CD4-positive, alpha-beta memory T cell (primary cell): Measurements from ENCODE around the gene RRAS2. TPM values are rescaled to one million over a fixed set of nuclear protein-coding genes. Genes with fewer than 3 reads are reported as not detected.
"Not testable (repeated sequence)": the region's sequence is repeated elsewhere in the genome, so short reads cannot be mapped to it uniquely, and the experiment has no call there.

Experiments used
- CTCF ChIA-PET: fragments of 350-600 bp; sonication (Branson Sonifier 250); formaldehyde crosslinking; loops from one replicate; lab custom pipeline; 2021; ENCODE audit warnings: inconsistent platforms; ENCODE audit not compliant: partially characterized antibody; lab: Charles Lee
- POLR2A ChIA-PET: fragments of 350-600 bp; sonication (Branson Sonifier 250); formaldehyde crosslinking; loops from one replicate; lab custom pipeline; 2021; ENCODE audit not compliant: partially characterized antibody; lab: Charles Lee
- DNase-seq, 5 donors: peaks; one replicate each; pipeline versions ENCODE4 v3.0.0 to v3.0.0-alpha.2; 2020 to 2022; ENCODE audit warnings: mixed read lengths in 1 of 5
- H3K27ac ChIP-seq: one replicate; pipeline ENCODE4 v1.7.0; 2013; ENCODE audit warnings: low read depth, low read length
- H3K27me3 ChIP-seq: 2 replicates; pipeline ENCODE4 v1.7.0; 2013; ENCODE audit warnings: mild to moderate bottlenecking, low read length, moderate library complexity; ENCODE audit not compliant: insufficient read depth
- H3K36me3 ChIP-seq: 2 replicates; pipeline ENCODE4 v1.7.0; 2013; ENCODE audit warnings: mild to moderate bottlenecking, low read length, moderate library complexity; ENCODE audit not compliant: insufficient read depth
- H3K4me1 ChIP-seq: 2 replicates; pipeline ENCODE4 v1.7.0; 2013; ENCODE audit warnings: mild to moderate bottlenecking, low read length, moderate library complexity; ENCODE audit not compliant: insufficient read depth
- H3K4me3 ChIP-seq, 2 donors: one replicate each; pipeline ENCODE4 v1.7.0; 2013; ENCODE audit warnings: low read length in 2 of 2, mild to moderate bottlenecking in 1 of 2
- H3K9me3 ChIP-seq, 2 donors: one replicate each; pipeline ENCODE4 v1.7.0; 2013; ENCODE audit warnings: low read length in 2 of 2, control low read depth in 1 of 2; ENCODE audit not compliant: control insufficient read depth in 1 of 2
- H3K27ac Mint-ChIP-seq, 7 donors: one replicate each; pipeline ENCODE4 v1.8.0; 2020 to 2021; ENCODE audit warnings: mixed read lengths in 7 of 7, mild to moderate bottlenecking in 6 of 7, inconsistent platforms in 3 of 7, moderate library complexity in 3 of 7
- H3K27me3 Mint-ChIP-seq, 2 donors: one replicate each; pipeline ENCODE4 v1.8.0; 2020 to 2021; ENCODE audit warnings: mixed read lengths in 2 of 2
- H3K36me3 Mint-ChIP-seq, 2 donors: one replicate each; pipeline ENCODE4 v1.8.0; 2020 to 2021; ENCODE audit warnings: mixed read lengths in 2 of 2, inconsistent platforms in 1 of 2, mild to moderate bottlenecking in 1 of 2
- H3K4me1 Mint-ChIP-seq, 4 donors: one replicate each; pipeline ENCODE4 v1.8.0; 2020 to 2021; ENCODE audit warnings: mixed read lengths in 4 of 4, mild to moderate bottlenecking in 1 of 4
- H3K4me3 Mint-ChIP-seq, 8 donors: one replicate each; pipeline ENCODE4 v1.8.0; 2020 to 2021; ENCODE audit warnings: mixed read lengths in 8 of 8, mild to moderate bottlenecking in 7 of 8, moderate library complexity in 6 of 8, inconsistent platforms in 3 of 8
- H3K9me3 Mint-ChIP-seq, 8 donors: one replicate each; pipeline ENCODE4 v1.8.0; 2020 to 2021; ENCODE audit warnings: mixed read lengths in 8 of 8, mild to moderate bottlenecking in 5 of 8, inconsistent platforms in 3 of 8, moderate library complexity in 1 of 8
- intact Hi-C: fragments of 100-400 bp; cut with micrococcal nuclease; formaldehyde crosslinking; loops from one replicate; pipeline ENCODE4 v1.15.1; 2023
- polyA plus RNA-seq, 2 donors: library from polyadenylated mRNA; unstranded; fragments of 300-500 nt; fragmentation: Illumina TruSeq; gene quantifications; one replicate each; pipeline ENCODE4 v1.2.3, GENCODE V29; 2021
- total RNA-seq, 2 experiments: library from RNA; stranded (reverse); gene quantifications; one replicate each; pipeline ENCODE4 v1.2.3, GENCODE V29; 2021

RRAS2 gene
- total and polyA plus RNA-seq, 4 experiments from 2014 or later, result 11.4 to 12.5 (median 11.6) TPM

- no peak overlapping the region for H3K4me3 Mint-ChIP-seq
- POLR2A ChIA-PET, result interaction anchor here (1.2 kb wide), 1 partner anchor 20 kb away, joined by 3 read pairs; no protein-coding TSS in a partner anchor
These were observed 3.0 kb upstream of the RRAS2 start for GRCh38 chr11:14361951-14362350.

DNA sequence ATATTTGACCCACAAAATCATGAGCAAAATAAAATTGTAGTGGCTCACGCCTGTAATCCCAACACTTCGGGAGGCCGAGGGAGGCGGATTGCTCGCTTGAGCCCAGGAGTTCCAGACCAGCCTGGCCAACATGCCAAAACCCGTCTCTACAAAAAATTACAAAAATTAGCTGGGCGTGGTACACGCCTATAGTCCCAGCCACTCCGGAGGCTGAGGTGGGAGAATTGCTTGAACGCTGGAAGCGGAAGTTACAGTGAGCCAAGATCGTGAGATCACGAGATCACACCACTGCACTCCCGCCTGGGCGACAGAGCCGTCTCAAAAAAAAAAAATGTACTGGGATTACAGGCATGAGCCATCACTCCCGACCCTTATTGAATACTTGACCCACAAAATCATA lies 2.0 kb upstream of the RRAS2 start:
- peaks cover 20 to 25% (median 23%) of the 10 kb centered on the region in 4 donors for H3K4me1 Mint-ChIP-seq

More at GRCh38 chr11:14361951-14362350, 3.0 kb upstream of the RRAS2 start:
- CTCF ChIA-PET, result interaction anchor here (1.8 kb wide), 1 partner anchor 16 kb away, joined by 4 read pairs; no protein-coding TSS in a partner anchor
- H3K36me3 ChIP-seq, result no peaks in the 10 kb centered on the region
- no peak for DNase-seq
- H3K27me3 ChIP-seq, result no peaks in the 10 kb centered on the region
- Mint-ChIP-seq H3K27me3 (no peaks in the 10 kb centered on the region), H3K36me3 (peaks cover 0 to 5% of the 10 kb centered on the region in 2 donors), H3K9me3 (no peaks in the 10 kb centered on the region), H3K27ac (no peak overlapping the region), H3K4me1 (peaks cover 14 to 18% (median 16%) of the 10 kb centered on the region in 4 donors)
- no peaks in the 10 kb centered on the region for H3K9me3 ChIP-seq
- H3K4me1 ChIP-seq, result peaks cover 16% of the 10 kb centered on the region
- H3K4me3 ChIP-seq, result no peak overlapping the region
- intact Hi-C loops, result no loop called here
- H3K27ac ChIP-seq, result no peak overlapping the region

GRCh38 chr11:14359501-14360031 lies 583 bp upstream of the RRAS2 start:
- peak overlapping the region in 4 of 7 donors; percentile 0 to 70 (median 20) for H3K27ac Mint-ChIP-seq
- peak overlapping the region; percentile 62 to 84 (median 77) for H3K4me3 Mint-ChIP-seq
- Histone ChIP-seq H3K9me3 (no peaks in the 10 kb centered on the region), H3K27ac (no peak overlapping the region), H3K36me3 (no peaks in the 10 kb centered on the region), H3K4me3 (peak overlapping the region in 1 of 2 donors; percentile 50), H3K27me3 (no peaks in the 10 kb centered on the region), H3K4me1 (peaks cover 16% of the 10 kb centered on the region)
- POLR2A ChIA-PET, result interaction anchor here (0.6 kb wide), 1 partner anchor 57 kb away, joined by 4 read pairs; no protein-coding TSS in a partner anchor
- DNase-seq, result no peak
- peaks cover 0 to 5% of the 10 kb centered on the region in 2 donors for H3K36me3 Mint-ChIP-seq
- intact Hi-C loops, result loop anchor here (2.0 to 10.0 kb wide), 5 partner anchors 21 to 895 kb away; partner anchors contain the start of genes BTBD10 and CYP2R1
- CTCF ChIA-PET, result no interaction called here
- no peaks in the 10 kb centered on the region for H3K9me3 Mint-ChIP-seq
- no peaks in the 10 kb centered on the region for H3K27me3 Mint-ChIP-seq
- H3K4me1 Mint-ChIP-seq, result peaks cover 22 to 31% (median 26%) of the 10 kb centered on the region in 4 donors

More for the DNA sequence above, 2.0 kb upstream of the RRAS2 start:
- Histone ChIP-seq H3K27ac (no peak overlapping the region), H3K4me3 (no peak overlapping the region), H3K9me3 (no peaks in the 10 kb centered on the region), H3K27me3 (no peaks in the 10 kb centered on the region), H3K4me1 (peaks cover 16% of the 10 kb centered on the region), H3K36me3 (no peaks in the 10 kb centered on the region)
- H3K4me3 Mint-ChIP-seq, result no peak overlapping the region
- no peaks in the 10 kb centered on the region for H3K27me3 Mint-ChIP-seq
- no peak for DNase-seq
- peaks cover 0 to 5% of the 10 kb centered on the region in 2 donors for H3K36me3 Mint-ChIP-seq
- no peaks in the 10 kb centered on the region for H3K9me3 Mint-ChIP-seq
- H3K27ac Mint-ChIP-seq, result no peak overlapping the region
- CTCF ChIA-PET, result interaction anchor here (1.8 kb wide), 1 partner anchor 15 kb away, joined by 4 read pairs; no protein-coding TSS in a partner anchor
- intact Hi-C loops, result no loop called here
- POLR2A ChIA-PET, result no interaction called here

GRCh38 chr11:14357881-14358728 lies 878 bp downstream of the RRAS2 start:
- Mint-ChIP-seq H3K9me3 (no peaks in the 10 kb centered on the region), H3K4me3 (peak overlapping the region; percentile 91 to 99 (median 97)), H3K4me1 (peaks cover 25 to 45% (median 34%) of the 10 kb centered on the region in 4 donors), H3K27ac (peak overlapping the region; percentile 79 to 98 (median 91)), H3K27me3 (no peaks in the 10 kb centered on the region), H3K36me3 (peaks cover 0 to 5% of the 10 kb centered on the region in 2 donors)
- ChIA-PET POLR2A (interaction anchor here (0.8 to 1.6 kb wide), 4 partner anchors 11 to 142 kb away, joined by 3 to 5 read pairs (median 4); partner anchors contain the start of gene COPB1), CTCF (interaction anchor here (1.6 kb wide), 1 partner anchor 97 kb away, joined by 5 read pairs; no protein-coding TSS in a partner anchor)
- intact Hi-C loops, result loop anchor here (2.0 to 10.0 kb wide), 5 partner anchors 23 to 893 kb away; partner anchors contain the start of genes BTBD10 and CYP2R1
- Histone ChIP-seq H3K36me3 (no peaks in the 10 kb centered on the region), H3K9me3 (no peaks in the 10 kb centered on the region), H3K4me1 (peaks cover 16% of the 10 kb centered on the region), H3K4me3 (peak overlapping the region; percentile 52 to 66), H3K27me3 (no peaks in the 10 kb centered on the region), H3K27ac (peak overlapping the region; percentile 44)
- DNase-seq, result peak; percentile 27 to 46 (median 38)

DNA sequence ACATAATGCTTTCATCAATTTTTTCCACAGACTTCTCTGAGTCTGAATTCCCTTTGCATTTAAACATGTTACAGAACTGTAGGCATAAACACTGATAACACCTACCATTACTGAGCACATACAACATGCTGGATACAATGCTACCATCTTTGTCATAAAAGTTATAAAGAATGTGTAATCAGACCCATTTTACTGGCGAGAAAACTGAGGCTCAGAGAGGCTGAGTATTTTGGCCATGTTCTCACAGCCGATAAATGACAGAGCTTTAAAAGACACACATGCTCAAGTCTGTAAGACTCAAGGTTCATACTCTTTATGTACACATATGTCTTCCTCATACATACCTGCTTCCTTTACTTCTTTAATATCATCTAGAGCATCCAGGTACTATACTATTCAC lies 2.6 kb downstream of the RRAS2 start:
- POLR2A ChIA-PET, result no interaction called here
- Histone ChIP-seq H3K4me3 (no peak overlapping the region), H3K27me3 (no peaks in the 10 kb centered on the region), H3K27ac (no peak overlapping the region), H3K36me3 (no peaks in the 10 kb centered on the region), H3K4me1 (peaks cover 16% of the 10 kb centered on the region), H3K9me3 (no peaks in the 10 kb centered on the region)
- Mint-ChIP-seq H3K27me3 (no peaks in the 10 kb centered on the region), H3K4me3 (peak overlapping the region in 6 of 8 donors; percentile 7 to 53 (median 42)), H3K4me1 (peaks cover 26 to 47% (median 36%) of the 10 kb centered on the region in 4 donors), H3K27ac (peak overlapping the region in 1 of 7 donors; percentile 3), H3K9me3 (no peaks in the 10 kb centered on the region), H3K36me3 (peaks cover 0 to 5% of the 10 kb centered on the region in 2 donors)
- CTCF ChIA-PET, result interaction anchor here (1.1 kb wide), 1 partner anchor 48 kb away, joined by 5 read pairs; no protein-coding TSS in a partner anchor
- intact Hi-C loops, result loop anchor here (5.0 to 10.0 kb wide), 3 partner anchors 49 to 892 kb away; partner anchors contain the start of genes BTBD10 and CYP2R1
- DNase-seq, result no peak

DNA sequence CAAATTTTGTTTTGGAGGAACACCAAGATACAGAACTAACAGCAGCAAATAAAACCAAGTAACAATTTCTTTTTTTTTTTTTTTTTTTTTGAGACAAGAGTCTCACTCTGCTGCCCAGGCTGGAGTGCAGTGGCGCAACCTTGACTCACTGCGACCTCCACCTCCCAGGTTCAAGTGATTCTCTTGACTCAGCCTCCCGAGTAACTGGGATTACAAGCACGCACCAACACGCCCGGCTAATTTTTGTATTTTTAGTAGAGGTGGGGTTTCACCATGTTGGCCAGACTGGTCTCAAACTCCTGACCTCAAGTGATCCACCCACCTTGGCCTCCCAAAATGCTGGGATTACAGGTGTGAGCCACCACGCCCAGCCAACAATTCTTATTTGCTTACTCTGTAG lies 4.4 kb downstream of the RRAS2 start:
- H3K36me3 Mint-ChIP-seq, H3K27me3 ChIP-seq, H3K9me3 Mint-ChIP-seq, H3K4me3 ChIP-seq, H3K36me3 ChIP-seq, H3K27ac ChIP-seq, H3K9me3 ChIP-seq, H3K4me3 Mint-ChIP-seq, H3K27me3 Mint-ChIP-seq, POLR2A ChIA-PET, DNase-seq, H3K27ac Mint-ChIP-seq: not testable (repeated sequence)
- intact Hi-C loops, result loop anchor here (5.0 to 10.0 kb wide), 3 partner anchors 47 to 890 kb away; partner anchors contain the start of genes BTBD10 and CYP2R1
- peaks cover 28 to 59% (median 41%) of the 10 kb centered on the region in 4 donors for H3K4me1 Mint-ChIP-seq
- CTCF ChIA-PET, result interaction anchor here (1.5 kb wide), 1 partner anchor 46 kb away, joined by 3 read pairs; no protein-coding TSS in a partner anchor
- peaks cover 22% of the 10 kb centered on the region for H3K4me1 ChIP-seq
